ENCODE measurements around the gene TAP1. TPM values are rescaled to one million over a fixed set of nuclear protein-coding genes. Genes with fewer than 3 reads are reported as not detected.

Gene TAP1
- total RNA-seq, 1 experiment from 2014 or later, result 120 TPM

DNA sequence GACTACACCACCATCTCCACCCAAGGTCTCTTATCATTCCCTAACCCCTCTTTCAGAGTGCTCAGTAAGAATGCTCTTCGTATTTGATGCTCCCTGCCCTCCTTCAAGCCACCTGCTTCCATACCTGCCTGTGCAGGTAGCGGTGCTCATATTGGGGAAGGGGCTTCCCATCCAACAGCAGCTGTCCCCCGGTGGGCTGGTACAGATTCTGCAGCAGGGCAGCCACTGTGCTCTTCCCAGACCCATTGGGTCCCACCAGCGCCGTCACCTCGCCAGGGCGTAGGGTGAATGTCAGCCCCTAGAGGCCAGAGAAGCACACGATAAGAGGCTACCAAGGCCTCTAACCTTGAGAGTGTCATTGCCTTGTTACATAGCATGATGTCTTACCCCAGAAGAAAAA, 5.7 kb downstream of the TAP1 start:
- no peaks in the 10 kb centered on the region for H3K9me3 ChIP-seq (ENCODE audit: low read length)
- H3K9ac ChIP-seq (ENCODE audit: low read length), result no peak overlapping the region
- no peaks in the 10 kb centered on the region for H3K27me3 ChIP-seq (ENCODE audit: low read length)
- no peaks in the 10 kb centered on the region for H4K20me1 ChIP-seq (ENCODE audit: insufficient read depth, low read depth, low read length)
- no peak overlapping the region for H3K4me3 ChIP-seq (ENCODE audit: low read length)
- no peak overlapping the region for H3K4me2 ChIP-seq (ENCODE audit: low read depth, low read length, poor library complexity, severe bottlenecking)
- H2AFZ ChIP-seq (ENCODE audit: low read length), result no peak overlapping the region
- peaks cover 50% of the 10 kb centered on the region for H3K36me3 ChIP-seq (ENCODE audit: insufficient read depth, low read length)
- no peak overlapping the region for H3K27ac ChIP-seq (ENCODE audit: low read length)
- no peaks in the 10 kb centered on the region for H3K9me2 ChIP-seq (replicated peaks; ENCODE audit: insufficient read depth, low read length)
- H3K4me1 ChIP-seq (ENCODE audit: low read length), result peaks cover 66% of the 10 kb centered on the region
- DNase-seq, result no peak
- peaks cover 73% of the 10 kb centered on the region for H3K79me2 ChIP-seq (ENCODE audit: low read length)

DNA sequence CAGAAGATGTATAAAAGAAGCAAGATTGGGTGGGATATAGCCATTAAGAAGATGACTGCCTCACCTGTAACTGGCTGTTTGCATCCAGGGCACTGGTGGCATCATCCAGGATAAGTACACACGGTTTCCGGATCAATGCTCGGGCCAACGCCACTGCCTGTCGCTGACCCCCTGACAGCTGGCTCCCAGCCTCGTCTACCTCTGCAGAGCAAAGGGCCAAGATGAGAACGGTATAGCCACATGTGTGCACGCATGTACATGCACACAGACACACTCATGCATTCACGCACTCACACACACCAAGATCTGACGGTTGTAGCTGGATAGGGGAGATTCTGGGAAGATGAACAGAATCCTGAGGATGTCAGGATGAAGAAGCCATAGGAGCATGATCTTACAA, 6.5 kb downstream of the TAP1 start:
- no peak for DNase-seq
- no peak overlapping the region for H3K4me3 ChIP-seq (ENCODE audit: low read length)

DNA sequence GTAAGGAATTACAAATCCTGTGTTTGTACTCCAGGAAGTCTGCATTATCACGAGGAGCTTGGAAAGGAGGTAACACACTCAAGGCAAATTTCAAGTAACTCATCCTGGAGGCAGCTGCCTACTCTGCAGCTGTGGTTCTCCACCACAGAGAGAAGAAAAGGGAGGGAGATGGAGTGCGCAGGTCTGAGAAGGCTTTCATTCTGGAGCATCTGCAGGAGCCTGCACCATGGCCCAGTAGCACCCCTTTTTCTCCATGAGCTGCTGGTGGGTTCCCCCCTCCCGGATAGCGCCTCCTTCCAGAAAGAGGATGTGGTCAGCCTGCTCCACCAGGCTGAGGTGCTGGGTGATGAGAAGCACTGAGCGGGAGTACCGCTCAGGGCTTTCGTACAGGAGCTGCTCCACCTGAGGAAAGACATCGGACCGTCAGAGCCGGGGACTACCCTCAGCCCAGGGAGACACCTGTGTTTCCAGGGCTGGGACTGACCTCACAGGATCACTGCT, 8.1 kb downstream of the TAP1 start:
- peaks cover 60% of the 10 kb centered on the region for H3K79me2 ChIP-seq (ENCODE audit: low read length)
- peak overlapping the region; percentile 92 for H3K9ac ChIP-seq (ENCODE audit: low read length)

More for the DNA sequence above, 6.5 kb downstream of the TAP1 start:
- peak overlapping the region; percentile 97 for H3K4me2 ChIP-seq (ENCODE audit: low read depth, low read length, poor library complexity, severe bottlenecking)
- H3K4me1 ChIP-seq (ENCODE audit: low read length), result peaks cover 71% of the 10 kb centered on the region
- peaks cover 73% of the 10 kb centered on the region for H3K79me2 ChIP-seq (ENCODE audit: low read length)
- H3K9me3 ChIP-seq (ENCODE audit: low read length), result no peaks in the 10 kb centered on the region
- H3K36me3 ChIP-seq (ENCODE audit: insufficient read depth, low read length), result peaks cover 58% of the 10 kb centered on the region
- H3K27ac ChIP-seq (ENCODE audit: low read length), result peak overlapping the region; percentile 96; the same call in 1 of the 2 replicates
- H2AFZ ChIP-seq (ENCODE audit: low read length), result no peak overlapping the region
- H3K9me2 ChIP-seq (replicated peaks; ENCODE audit: insufficient read depth, low read length), result no peaks in the 10 kb centered on the region
- no peaks in the 10 kb centered on the region for H4K20me1 ChIP-seq (ENCODE audit: insufficient read depth, low read depth, low read length)
- H3K27me3 ChIP-seq (ENCODE audit: low read length), result no peaks in the 10 kb centered on the region
- no peak overlapping the region for H3K9ac ChIP-seq (ENCODE audit: low read length)

DNA sequence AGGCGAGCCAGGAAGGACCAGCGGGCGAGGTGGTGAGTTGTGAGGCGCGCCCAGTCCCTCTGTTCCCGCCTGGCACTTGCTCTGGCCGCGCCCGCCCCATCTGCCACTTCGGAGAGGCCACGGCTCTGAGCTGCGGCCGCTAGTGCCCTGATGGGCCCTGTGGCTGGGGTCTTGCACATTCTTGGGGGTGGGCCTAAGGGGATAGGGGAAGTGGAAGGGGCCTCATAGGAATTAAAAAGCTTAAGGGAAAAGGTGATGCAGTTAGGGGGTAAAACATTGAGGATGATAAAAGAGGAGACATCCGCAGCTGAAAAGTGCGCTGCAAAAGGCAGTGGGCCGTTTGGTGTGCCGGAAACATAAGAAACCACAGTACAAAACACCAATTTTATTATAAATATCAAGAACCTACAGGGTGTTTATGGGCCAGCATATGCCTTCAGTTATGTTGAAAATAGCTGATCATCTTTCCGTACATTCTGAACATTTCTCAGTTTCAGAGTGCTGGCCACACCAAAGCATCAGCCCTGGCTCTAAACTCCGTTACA, 8.6 kb downstream of the TAP1 start:
- Histone ChIP-seq H3K27ac (ENCODE audit: low read length) (peak overlapping the region; percentile 96), H3K79me2 (ENCODE audit: low read length) (peaks cover 55% of the 10 kb centered on the region), H3K9me2 (replicated peaks; ENCODE audit: insufficient read depth, low read length) (no peaks in the 10 kb centered on the region), H3K27me3 (ENCODE audit: low read length) (no peaks in the 10 kb centered on the region), H3K4me2 (ENCODE audit: low read depth, low read length, poor library complexity, severe bottlenecking) (peak overlapping the region; percentile 97), H3K9me3 (ENCODE audit: low read length) (no peaks in the 10 kb centered on the region), H2AFZ (ENCODE audit: low read length) (no peak overlapping the region), H3K4me1 (ENCODE audit: low read length) (peaks cover 77% of the 10 kb centered on the region), H3K36me3 (ENCODE audit: insufficient read depth, low read length) (peaks cover 47% of the 10 kb centered on the region), H4K20me1 (ENCODE audit: insufficient read depth, low read depth, low read length) (no peaks in the 10 kb centered on the region), H3K9ac (ENCODE audit: low read length) (peak overlapping the region; percentile 92), H3K4me3 (ENCODE audit: low read length) (peak overlapping the region; percentile 75)
- DNase-seq, result no peak

More for the DNA sequence above, 8.1 kb downstream of the TAP1 start:
- H3K27me3 ChIP-seq (ENCODE audit: low read length), result no peaks in the 10 kb centered on the region
- H2AFZ ChIP-seq (ENCODE audit: low read length), result no peak overlapping the region
- peak; percentile 83 for DNase-seq
- H3K9me2 ChIP-seq (replicated peaks; ENCODE audit: insufficient read depth, low read length), result no peaks in the 10 kb centered on the region
- peak overlapping the region; percentile 97 for H3K4me2 ChIP-seq (ENCODE audit: low read depth, low read length, poor library complexity, severe bottlenecking)
- H3K36me3 ChIP-seq (ENCODE audit: insufficient read depth, low read length), result peaks cover 52% of the 10 kb centered on the region
- H3K4me1 ChIP-seq (ENCODE audit: low read length), result peaks cover 75% of the 10 kb centered on the region
- no peaks in the 10 kb centered on the region for H3K9me3 ChIP-seq (ENCODE audit: low read length)
- H3K4me3 ChIP-seq (ENCODE audit: low read length), result peak overlapping the region; percentile 75
- no peaks in the 10 kb centered on the region for H4K20me1 ChIP-seq (ENCODE audit: insufficient read depth, low read depth, low read length)
- H3K27ac ChIP-seq (ENCODE audit: low read length), result peak overlapping the region; percentile 96

DNA sequence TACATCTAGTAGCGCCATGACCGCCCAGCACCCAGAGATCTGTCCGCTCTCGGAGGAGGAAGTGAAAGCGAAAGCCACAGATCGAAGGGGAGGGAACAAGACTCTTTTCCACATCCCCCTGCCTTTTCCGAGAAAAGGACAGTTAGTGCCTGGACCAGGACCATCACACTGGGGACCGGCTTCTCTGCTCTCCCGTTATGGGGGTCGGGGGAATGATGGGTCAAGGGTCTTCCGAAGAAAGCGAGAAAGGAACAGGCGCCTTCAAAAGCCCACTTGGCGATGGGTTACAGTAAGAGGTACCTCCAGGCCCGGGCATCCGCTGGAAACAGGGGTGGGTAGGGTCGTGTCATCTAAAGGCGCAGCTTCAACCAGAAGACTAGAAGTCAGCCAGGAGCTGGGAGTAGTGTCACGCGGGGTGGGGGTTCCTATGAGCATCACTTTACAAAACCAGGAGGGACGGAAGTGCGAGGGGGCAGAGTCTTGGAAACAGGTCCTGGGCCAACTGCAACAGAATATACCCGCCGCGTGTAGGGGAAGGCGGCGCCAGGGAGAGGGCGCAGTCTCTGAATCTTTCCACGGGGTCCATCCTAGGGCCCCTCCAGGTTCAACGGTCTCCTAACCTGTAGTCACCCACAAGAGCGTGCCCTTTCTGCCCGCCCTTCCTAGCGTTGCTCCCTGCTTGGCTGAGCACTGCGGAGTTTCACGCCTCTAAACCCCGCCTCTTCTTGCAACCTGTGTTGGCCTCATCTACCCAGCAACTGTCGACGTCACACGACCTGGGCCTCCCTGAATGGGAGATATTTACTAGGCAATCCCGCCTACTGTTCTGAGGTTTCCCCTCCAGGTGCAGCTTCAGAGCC, 9.3 kb downstream of the TAP1 start, which contains the start of gene PSMB8:
Gene PSMB8, minus strand, starts transcription at position 69 of the 860 bp plus-strand sequence. Its CDS starts 51 bp downstream, at position 18.
- peak within 1 kb of the TSS; percentile 96 for H3K27ac ChIP-seq (ENCODE audit: low read length)
- peak within 1 kb of the TSS; percentile 92 for H3K9ac ChIP-seq (ENCODE audit: low read length)
- peak; percentile 99 for DNase-seq
- H3K27me3 ChIP-seq (ENCODE audit: low read length), result no peaks in the 10 kb centered on the region
- H3K36me3 ChIP-seq (ENCODE audit: insufficient read depth, low read length), result peaks cover 45% of the 10 kb centered on the region
- H3K4me2 ChIP-seq (ENCODE audit: low read depth, low read length, poor library complexity, severe bottlenecking), result peak within 1 kb of the TSS; percentile 97
- H3K9me2 ChIP-seq (replicated peaks; ENCODE audit: insufficient read depth, low read length), result no peaks in the 10 kb centered on the region
- H3K9me3 ChIP-seq (ENCODE audit: low read length), result no peaks in the 10 kb centered on the region
- no peak within 1 kb of the TSS for H2AFZ ChIP-seq (ENCODE audit: low read length)
- no peaks in the 10 kb centered on the region for H4K20me1 ChIP-seq (ENCODE audit: insufficient read depth, low read depth, low read length)
- H3K79me2 ChIP-seq (ENCODE audit: low read length), result peaks cover 52% of the 10 kb centered on the region
- H3K4me3 ChIP-seq (ENCODE audit: low read length), result peak within 1 kb of the TSS; percentile 75
- H3K4me1 ChIP-seq (ENCODE audit: low read length), result peaks cover 77% of the 10 kb centered on the region

DNA sequence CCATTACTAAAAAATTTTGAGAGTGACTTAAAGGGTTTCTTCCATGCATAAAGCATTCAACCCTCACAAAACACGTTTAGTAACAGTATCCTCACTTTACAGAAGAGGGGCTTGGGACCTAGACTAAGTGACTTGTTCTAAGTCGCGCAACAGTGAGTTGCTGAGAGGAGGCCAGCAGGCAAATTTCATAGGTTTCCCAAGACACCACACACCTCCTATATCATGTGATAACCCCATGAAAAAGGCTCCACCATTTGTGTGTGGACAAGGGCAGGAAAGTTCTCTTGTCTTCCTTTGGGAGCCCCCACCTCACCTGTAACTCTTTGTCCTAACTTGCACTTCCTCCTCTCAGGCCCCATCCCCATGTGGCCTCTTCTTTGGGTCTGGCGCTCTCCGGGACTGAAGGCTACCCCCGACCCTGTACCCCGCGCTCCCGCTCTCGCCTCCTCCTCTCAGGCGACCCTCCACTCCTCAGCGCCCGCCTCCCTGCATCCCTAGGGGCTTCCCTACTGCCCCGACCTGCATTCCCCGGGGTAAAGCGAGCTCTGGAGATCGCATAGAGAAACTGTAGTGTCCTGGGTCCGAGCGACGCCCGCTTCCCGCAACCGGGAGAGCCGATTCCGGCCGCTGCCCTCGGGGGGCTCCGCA, 10.0 kb downstream of the TAP1 start:
- H3K9ac ChIP-seq (ENCODE audit: low read length), result peak overlapping the region; percentile 92
- H3K4me3 ChIP-seq (ENCODE audit: low read length), result peak overlapping the region; percentile 75
- H3K36me3 ChIP-seq (ENCODE audit: insufficient read depth, low read length), result peaks cover 43% of the 10 kb centered on the region
- H3K79me2 ChIP-seq (ENCODE audit: low read length), result peaks cover 46% of the 10 kb centered on the region
- H3K9me3 ChIP-seq (ENCODE audit: low read length), result no peaks in the 10 kb centered on the region
- no peak overlapping the region for H2AFZ ChIP-seq (ENCODE audit: low read length)
- H3K27ac ChIP-seq (ENCODE audit: low read length), result peak overlapping the region; percentile 96
- H3K9me2 ChIP-seq (replicated peaks; ENCODE audit: insufficient read depth, low read length), result no peaks in the 10 kb centered on the region
- H3K4me2 ChIP-seq (ENCODE audit: low read depth, low read length, poor library complexity, severe bottlenecking), result peak overlapping the region; percentile 97
- H3K27me3 ChIP-seq (ENCODE audit: low read length), result no peaks in the 10 kb centered on the region
- DNase-seq, result peak; percentile 86
- H4K20me1 ChIP-seq (ENCODE audit: insufficient read depth, low read depth, low read length), result no peaks in the 10 kb centered on the region
- peaks cover 72% of the 10 kb centered on the region for H3K4me1 ChIP-seq (ENCODE audit: low read length)

DNA sequence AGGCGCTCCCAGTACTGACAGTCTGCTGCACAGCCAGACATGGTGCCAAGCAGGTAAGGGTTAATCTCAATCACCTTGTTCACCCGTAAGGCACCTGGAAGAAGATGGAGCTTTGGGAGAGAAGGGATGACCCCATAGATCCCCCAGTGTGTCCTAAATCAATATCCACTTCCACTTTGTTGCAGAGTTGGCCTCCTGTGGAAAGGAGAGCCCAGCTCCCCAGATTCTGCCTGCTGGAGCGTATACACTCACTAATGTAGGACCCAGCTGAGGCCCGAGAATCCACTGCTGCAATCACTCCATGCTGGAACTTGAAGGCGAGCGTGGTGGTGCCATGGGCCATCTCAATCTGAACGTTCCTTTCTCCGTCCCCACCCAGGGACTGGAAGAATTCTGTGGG, 10.8 kb downstream of the TAP1 start:
- Histone ChIP-seq H3K9me2 (replicated peaks; ENCODE audit: insufficient read depth, low read length) (no peaks in the 10 kb centered on the region), H2AFZ (ENCODE audit: low read length) (no peak overlapping the region), H3K9me3 (ENCODE audit: low read length) (no peaks in the 10 kb centered on the region), H3K4me1 (ENCODE audit: low read length) (peaks cover 66% of the 10 kb centered on the region), H3K79me2 (ENCODE audit: low read length) (peaks cover 48% of the 10 kb centered on the region), H3K36me3 (ENCODE audit: insufficient read depth, low read length) (peaks cover 36% of the 10 kb centered on the region), H3K27ac (ENCODE audit: low read length) (peak overlapping the region; percentile 96), H3K4me3 (ENCODE audit: low read length) (peak overlapping the region; percentile 75), H3K4me2 (ENCODE audit: low read depth, low read length, poor library complexity, severe bottlenecking) (peak overlapping the region; percentile 97), H3K27me3 (ENCODE audit: low read length) (no peaks in the 10 kb centered on the region), H3K9ac (ENCODE audit: low read length) (peak overlapping the region; percentile 92), H4K20me1 (ENCODE audit: insufficient read depth, low read depth, low read length) (no peaks in the 10 kb centered on the region)
- DNase-seq, result no peak
